ENCODE data around the gene PCSK2.

GRCh38 chr20:17423782-17424181, 196.9 kb downstream of the PCSK2 start:
- TF ChIP-seq CTCF (IDR thresholded peaks at IDR 0.05; ENCODE audit: extremely low read depth in 1 of 2, insufficient read depth in 1 of 2, low read depth in 1 of 2, low read length in 2 of 2) = no peak
- no peak for TF ChIP-seq GATA2 (IDR thresholded peaks at IDR 0.05; ENCODE audit: insufficient read depth, insufficient read length, low read depth, low read length)
- no peak for TF ChIP-seq EZH2 (IDR thresholded peaks at IDR 0.05; ENCODE audit: borderline replicate concordance, low read depth, low read length, severe bottlenecking)
- no peak for TF ChIP-seq POLR2A (IDR thresholded peaks at IDR 0.05; ENCODE audit: low read depth, low read length)
- no peak for TF ChIP-seq JUN (IDR thresholded peaks at IDR 0.05; ENCODE audit: borderline replicate concordance, insufficient read depth, insufficient read length, low read depth)
- TF ChIP-seq POLR2AphosphoS5 (IDR thresholded peaks at IDR 0.05; ENCODE audit: insufficient read depth, low read depth, low read length) = no peak
- TF ChIP-seq MYC (IDR thresholded peaks at IDR 0.05; ENCODE audit: low read depth, low read length) = no peak
- no peak for TF ChIP-seq MAX (IDR thresholded peaks at IDR 0.05; ENCODE audit: insufficient read depth, insufficient read length)

Data from endothelial cell of umbilical vein (primary cell).